Pancreas (tissue), 10 donors: ENCODE results near the gene EIF5AL1. TPM values are rescaled to one million over a fixed set of nuclear protein-coding genes. Genes with fewer than 3 reads are reported as not detected.

Experiments
- ATAC-seq, 4 donors: fragments of 200-7000 bp; cut with Tn5 transposase; one replicate each; pipeline versions ENCODE4 v1.8.0 to v1.9.1; 2020; ENCODE audit warnings: mild to moderate bottlenecking in 4 of 4, moderate library complexity in 4 of 4
- DNase-seq, 6 donors: peaks; one replicate each; pipeline ENCODE4 v3.0.0-alpha.2; 2020
- FAIRE-seq: peaks from 2 replicates; lab custom pipeline; 2012; peaks lifted over from hg19 to GRCh38; lab: Jason Lieb, UNC
- H3K27ac ChIP-seq, 4 donors: fragments of 200-600 bp; sonication (generic); 1 replicate in 3 of 4; 2 replicates in 1 of 4; pipeline versions ENCODE4 v1.5.0 to v1.8.0; 2020
- H3K27me3 ChIP-seq, 4 donors: fragments of 200-600 bp; one replicate each; pipeline ENCODE4 v1.8.0; 2021
- H3K36me3 ChIP-seq, 3 donors: fragments of 200-600 bp; sonication (generic) in 1 of 3; one replicate each; pipeline versions ENCODE4 v1.5.0 to v1.8.0; 2020 to 2021
- H3K4me1 ChIP-seq, 3 donors: fragments of 200-600 bp; one replicate each; pipeline ENCODE4 v1.8.0; 2021
- H3K4me3 ChIP-seq, 4 donors: fragments of 200-600 bp; sonication (generic) in 2 of 4; one replicate each; pipeline versions ENCODE4 v1.5.0 to v1.8.0; 2020 to 2021
- H3K9me3 ChIP-seq, 4 donors: fragments of 200-600 bp; one replicate each; pipeline ENCODE4 v1.8.0; 2021
- CTCF ChIP-seq, 4 donors: fragments of 200-600 bp; sonication (generic) in 3 of 4; IDR thresholded peaks; one replicate each; pipeline versions ENCODE4 v1.5.0 to v1.8.0; 2021; ENCODE audit warnings: antibody characterized with exemption in 4 of 4
- WGBS, 2 donors: extraction: QIAGEN DNeasy Blood & Tissue Kit; methylation state at CpG; one replicate each; pipeline ENCODE4 v1.1.7; 2013; 5-methylcytosine and 5-hydroxymethylcytosine counted together
- intact Hi-C, 3 donors: fragments of 100-400 bp; cut with DNase I; formaldehyde crosslinking; loops; one replicate each; pipeline versions ENCODE4 v1.11.1 to v1.14.2; 2022
- polyA plus RNA-seq, 2 donors: library from polyadenylated mRNA; stranded (reverse); fragments of 200-250 nt; gene quantifications; one replicate each; pipeline ENCODE4 v1.2.3, GENCODE V29; 2013
- total RNA-seq, 6 donors: library from RNA; stranded (reverse); fragmentation: NEBNext Ultra II Directional in 4 of 6; extraction: Animal tissue kit (Norgen Biotek cat#: 25700) in 4 of 6; gene quantifications; one replicate each; pipeline versions ENCODE4 v1.2.1 to v1.2.4, GENCODE V29; 2021 to 2023
- donor health status: healthy with polysubstance abuse.
- donor health status: DM: no; HTN: no; CAD: no; lungs with moderate emphysema.
- donor health status: DM: no; HTN: no; CAD: no.
- donor health status: control.
- donor health status: control.
- donor health status: Bipolar disorder and iron deficiency.
- donor health status: DM: yes; HTN: yes; CAD: no.
- donor health status: DM: no; HTN: no; CAD: no.
- donor health status: DM: no; HTN: no; CAD: no.
- donor health status: DM: yes; HTN: yes; CAD: no.

Gene EIF5AL1
- total and polyA plus RNA-seq, 8 donors, result 0.05 to 0.44 (median 0.33) TPM; not detected in 1

DNA sequence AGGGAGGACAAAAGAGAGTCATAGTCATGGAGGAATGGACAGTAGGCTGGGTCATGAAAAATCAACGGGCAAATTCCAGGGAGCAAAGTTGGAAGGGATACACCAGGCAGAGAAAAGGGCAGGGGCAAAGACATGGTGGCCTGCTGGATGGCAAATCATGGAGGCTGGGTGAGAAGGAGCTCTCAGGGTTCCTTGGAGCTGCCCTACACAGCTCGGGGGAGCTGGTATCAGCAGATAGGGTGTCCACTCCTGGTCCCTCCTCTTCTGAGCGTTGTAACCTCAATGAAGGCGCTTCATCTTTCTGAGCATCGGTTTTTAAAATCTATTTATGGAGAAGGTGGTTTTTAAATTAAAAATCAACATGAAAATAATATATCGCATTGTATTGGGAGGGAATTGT is 27.9 kb upstream of the EIF5AL1 start:
- Histone ChIP-seq H3K9me3 (no peaks in the 10 kb centered on the region), H3K36me3 (no peaks in the 10 kb centered on the region), H3K4me3 (no peak overlapping the region), H3K27me3 (no peaks in the 10 kb centered on the region), H3K27ac (no peak overlapping the region), H3K4me1 (no peaks in the 10 kb centered on the region)
- FAIRE-seq, result no peak
- intact Hi-C loops, result loop anchor here in 1 of 3 donors (5.0 kb wide), 1 partner anchor 112 kb away; no protein-coding TSS in a partner anchor
- no peak for TF ChIP-seq CTCF (IDR thresholded peaks at IDR 0.05)
- whole genome bisulfite sequencing, 2 donors, result 83 to 87% methylated on average over 6 of the region's 6 CpGs
- no peak for DNase-seq
- ATAC-seq, result no peak

- intact Hi-C loops, result loop anchor here in 1 of 3 donors (5.0 kb wide), 1 partner anchor 110 kb away; no protein-coding TSS in a partner anchor
- DNase-seq (peak; percentile 40 to 70 (median 62)), ATAC-seq (peak; percentile 63 to 87 (median 85)), FAIRE-seq (no peak)
- peak; percentile 44 to 72 (median 64) for TF ChIP-seq CTCF (IDR thresholded peaks at IDR 0.05)
- WGBS, 2 donors, result 38 to 53% methylated on average over 10 of the region's 10 CpGs
- no peaks in the 10 kb centered on the region for H3K27me3 ChIP-seq
- H3K4me1 ChIP-seq, result no peaks in the 10 kb centered on the region
- peak overlapping the region in 1 of 4 donors; percentile 22 for H3K27ac ChIP-seq
- no peaks in the 10 kb centered on the region for H3K9me3 ChIP-seq
- no peaks in the 10 kb centered on the region for H3K36me3 ChIP-seq
- no peak overlapping the region for H3K4me3 ChIP-seq
Observed at GRCh38 chr10:79487296-79488194, 24.8 kb upstream of the EIF5AL1 start.

- peak in 2 of 6 donors; percentile 27 to 30 for DNase-seq
- no peaks in the 10 kb centered on the region for H3K4me1 ChIP-seq
- H3K4me3 ChIP-seq, result no peak overlapping the region
- no peak for TF ChIP-seq CTCF (IDR thresholded peaks at IDR 0.05)
- H3K27me3 ChIP-seq, result no peaks in the 10 kb centered on the region
- WGBS, 2 donors, result 89 to 91% methylated on average over 5 of the region's 5 CpGs
- intact Hi-C loops, result loop anchor here in 1 of 3 donors (5.0 kb wide), 1 partner anchor 111 kb away; no protein-coding TSS in a partner anchor
- no peaks in the 10 kb centered on the region for H3K36me3 ChIP-seq
- no peak for FAIRE-seq
- H3K27ac ChIP-seq, result peak overlapping the region in 1 of 4 donors; percentile 22
- no peaks in the 10 kb centered on the region for H3K9me3 ChIP-seq
- ATAC-seq, result peak in 3 of 4 donors; percentile 48 to 67 (median 53)
Observed at GRCh38 chr10:79488336-79488735, 24.0 kb upstream of the EIF5AL1 start.

DNA sequence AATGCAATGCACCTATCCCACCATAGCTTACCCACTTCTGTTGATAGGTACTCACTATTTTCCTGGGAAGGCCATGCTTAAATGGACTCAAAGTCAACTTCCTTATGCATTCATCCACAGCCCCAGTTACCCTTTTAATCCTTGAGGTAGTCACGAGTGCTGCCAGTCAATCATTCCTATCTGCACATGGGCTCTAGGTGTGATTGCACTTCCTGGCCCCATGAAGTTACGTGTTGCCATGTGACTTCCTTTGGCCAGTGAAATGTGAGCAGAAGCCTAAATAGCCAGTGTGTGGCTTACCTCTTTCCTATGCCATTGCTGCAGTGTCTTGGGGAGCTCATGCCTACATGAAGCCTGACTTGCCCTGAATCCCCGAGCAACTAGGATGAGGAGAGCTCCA is 23.5 kb upstream of the EIF5AL1 start:
- Histone ChIP-seq H3K4me1 (no peaks in the 10 kb centered on the region), H3K27ac (no peak overlapping the region), H3K36me3 (no peaks in the 10 kb centered on the region), H3K27me3 (no peaks in the 10 kb centered on the region), H3K9me3 (no peaks in the 10 kb centered on the region), H3K4me3 (no peak overlapping the region)
- WGBS, 2 donors, result 54 to 62% methylated on average over 3 of the region's 3 CpGs
- intact Hi-C loops, result loop anchor here in 1 of 3 donors (5.0 kb wide), 1 partner anchor 112 kb away; no protein-coding TSS in a partner anchor
- no peak for ATAC-seq
- TF ChIP-seq CTCF (IDR thresholded peaks at IDR 0.05), result no peak
- no peak for DNase-seq
- no peak for FAIRE-seq
